CD14-positive monocyte (primary cell): ENCODE measurements around the gene NTNG1. TPM values are rescaled to one million over a fixed set of nuclear protein-coding genes. Genes with fewer than 3 reads are reported as not detected.

ENCODE experiments used
- DNase-seq, 3 donors: peaks; one replicate each; pipeline ENCODE4 v3.0.0-alpha.2; 2011 to 2022
- H2AFZ ChIP-seq: 2 replicates; pipeline ENCODE4 v1.6.0; 2012; ENCODE audit warnings: mild to moderate bottlenecking, low read depth, low read length, inconsistent platforms; ENCODE audit not compliant: insufficient read depth, poor library complexity, severe bottlenecking
- H3K27ac ChIP-seq, 2 donors: 1 replicate in 1 of 2; 2 replicates in 1 of 2; pipeline ENCODE4 v1.5.1; 2012 to 2013; ENCODE audit warnings: low read length in 2 of 2, control low read depth in 1 of 2, inconsistent platforms in 1 of 2, low read depth in 1 of 2, mild to moderate bottlenecking in 1 of 2
- H3K27me3 ChIP-seq, 2 donors: one replicate each; pipeline versions ENCODE4 v1.6.0 to v1.6.1; 2011 to 2013; ENCODE audit warnings: low read length in 2 of 2; ENCODE audit not compliant: control insufficient read depth in 2 of 2, insufficient read depth in 2 of 2
- H3K36me3 ChIP-seq, 2 donors: replicated peaks in 1 of 2; 1 replicate in 1 of 2; 2 replicates in 1 of 2; pipeline versions ENCODE4 v1.5.1 to v1.6.1; 2012 to 2013; ENCODE audit warnings: low read length in 2 of 2, control low read depth in 1 of 2, inconsistent platforms in 1 of 2, mild to moderate bottlenecking in 1 of 2; ENCODE audit not compliant: insufficient read depth in 2 of 2, control insufficient read depth in 1 of 2
- H3K4me1 ChIP-seq, 2 donors: 1 replicate in 1 of 2; 2 replicates in 1 of 2; pipeline versions ENCODE4 v1.5.1 to v1.6.1; 2012 to 2013; ENCODE audit warnings: low read length in 2 of 2, control low read depth in 1 of 2, inconsistent platforms in 1 of 2, mild to moderate bottlenecking in 1 of 2, moderate library complexity in 1 of 2; ENCODE audit not compliant: insufficient read depth in 2 of 2, control insufficient read depth in 1 of 2
- H3K4me2 ChIP-seq: replicated peaks from 2 replicates; pipeline ENCODE3; 2012; ENCODE audit warnings: low read length, moderate library complexity, mild to moderate bottlenecking; ENCODE audit not compliant: poor library complexity, severe bottlenecking; ENCODE audit errors: extremely low read depth
- H3K4me3 ChIP-seq, 3 experiments: fragments of 200-600 bp in 1 of 3; sonication (generic) in 1 of 3; replicated peaks in 1 of 3; 1 replicate in 2 of 3; 2 replicates in 1 of 3; pipeline ENCODE4 v1.5.1; 2011 to 2013; ENCODE audit warnings: low read length in 3 of 3, mild to moderate bottlenecking in 3 of 3, control low read depth in 2 of 3, low read depth in 2 of 3, inconsistent platforms in 1 of 3, moderate library complexity in 1 of 3
- H3K79me2 ChIP-seq: 2 replicates; pipeline ENCODE4 v1.6.0; 2012; ENCODE audit warnings: mild to moderate bottlenecking, control low read depth, inconsistent platforms, low read length, moderate library complexity; ENCODE audit not compliant: insufficient read depth
- H3K9ac ChIP-seq: 2 replicates; pipeline ENCODE4 v1.6.0; 2017; ENCODE audit warnings: low read length, mild to moderate bottlenecking; ENCODE audit not compliant: insufficient read depth, poor library complexity, severe bottlenecking
- H3K9me3 ChIP-seq, 2 donors: replicated peaks in 1 of 2; 1 replicate in 1 of 2; 2 replicates in 1 of 2; pipeline versions ENCODE4 v1.5.1 to v1.6.1; 2012 to 2013; ENCODE audit warnings: low read length in 2 of 2, control low read depth in 1 of 2; ENCODE audit not compliant: control insufficient read depth in 1 of 2, insufficient read depth in 1 of 2
- H4K20me1 ChIP-seq: 2 replicates; pipeline ENCODE4 v1.6.0; 2012; ENCODE audit warnings: mild to moderate bottlenecking, low read length, control low read depth, moderate library complexity; ENCODE audit not compliant: insufficient read depth
- H3K27ac Mint-ChIP-seq, 7 donors: one replicate each; pipeline ENCODE4 v1.8.0; 2020; ENCODE audit warnings: mild to moderate bottlenecking in 7 of 7, mixed read lengths in 7 of 7, moderate library complexity in 6 of 7, inconsistent platforms in 2 of 7
- H3K27me3 Mint-ChIP-seq, 3 donors: one replicate each; pipeline ENCODE4 v1.8.0; 2021 to 2022; ENCODE audit warnings: low read depth in 3 of 3, mild to moderate bottlenecking in 3 of 3, mixed read lengths in 3 of 3, moderate library complexity in 3 of 3, inconsistent platforms in 1 of 3
- H3K36me3 Mint-ChIP-seq, 2 donors: one replicate each; pipeline ENCODE4 v1.8.0; 2020; ENCODE audit warnings: mixed read lengths in 2 of 2, inconsistent platforms in 1 of 2, mild to moderate bottlenecking in 1 of 2
- H3K4me1 Mint-ChIP-seq: one replicate; pipeline ENCODE4 v1.8.0; 2020; ENCODE audit warnings: mild to moderate bottlenecking, mixed read lengths
- H3K4me3 Mint-ChIP-seq, 2 donors: one replicate each; pipeline ENCODE4 v1.8.0; 2020; ENCODE audit warnings: mild to moderate bottlenecking in 2 of 2, mixed read lengths in 2 of 2, moderate library complexity in 1 of 2
- H3K9me3 Mint-ChIP-seq, 7 donors: one replicate each; pipeline ENCODE4 v1.8.0; 2020 to 2022; ENCODE audit warnings: mixed read lengths in 7 of 7, mild to moderate bottlenecking in 6 of 7, moderate library complexity in 6 of 7, inconsistent platforms in 2 of 7
- WGBS: methylation state at CpG from one replicate; pipeline ENCODE4 v1.1.5; 2013; ENCODE audit warnings: missing lambda C conversion rate; ENCODE audit not compliant: insufficient coverage; 5-methylcytosine and 5-hydroxymethylcytosine counted together
- intact Hi-C, 2 donors: fragments of 100-400 bp; cut with micrococcal nuclease; formaldehyde crosslinking; loops; one replicate each; pipeline versions ENCODE4 v1.15.0 to v1.15.1; 2023
- polyA plus RNA-seq, 3 donors: library from polyadenylated mRNA; depleted of rRNA in 1 of 3; unstranded in 2 of 3; stranded (reverse) in 1 of 3; fragments of 300-500 nt in 2 of 3; fragments of >200 nt in 1 of 3; fragmentation: Illumina TruSeq in 2 of 3; gene quantifications; 1 replicate in 2 of 3; 2 replicates in 1 of 3; pipeline ENCODE4 v1.2.3, GENCODE V29; 2012 to 2021
- TF ChIP-seq, protein P1 (sequence below): fragments of 200-600 bp; IDR thresholded peaks from one replicate; pipeline ENCODE4 v1.8.0; 2022; ENCODE audit warnings: antibody characterized with exemption, mild to moderate bottlenecking

The NTNG1 gene
- polyA plus RNA-seq, 3 donors: not detected

DNA sequence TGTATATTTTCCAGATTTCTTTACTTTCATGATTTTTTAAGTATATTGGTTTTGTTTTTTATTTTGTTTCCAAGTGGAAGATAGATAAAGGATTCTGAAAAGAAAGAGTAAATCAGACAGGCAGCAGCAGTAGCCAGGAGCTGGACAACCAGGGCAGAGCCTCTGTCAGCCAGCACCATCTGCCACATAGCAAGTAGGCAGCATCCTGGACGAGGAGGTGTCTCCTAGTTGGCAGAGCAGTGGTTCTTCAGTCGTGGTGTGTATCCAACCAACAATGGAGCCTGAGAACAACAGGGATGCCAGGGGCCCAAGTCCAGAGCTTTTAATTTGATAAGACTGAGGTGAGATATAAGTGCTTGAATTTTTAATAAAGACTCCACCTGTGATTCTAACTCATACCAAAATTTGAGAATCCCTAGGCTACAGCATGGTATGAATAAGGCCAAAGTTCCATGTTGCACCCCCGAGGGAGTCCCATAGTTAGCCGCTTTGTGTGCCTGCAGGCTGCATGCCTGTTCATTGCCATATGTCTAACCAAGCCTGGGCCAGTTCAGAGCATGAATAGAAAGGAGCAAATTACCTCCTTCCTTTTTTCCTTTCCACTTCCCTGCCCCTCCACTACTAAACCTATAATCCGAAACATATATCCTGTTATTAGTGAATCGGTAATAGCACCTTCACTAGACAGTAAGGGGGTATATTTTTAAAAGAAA lies 153.2 kb downstream of the NTNG1 start:
- H3K9me3 ChIP-seq: no peaks in the 10 kb centered on the region
- no peaks in the 10 kb centered on the region for H3K36me3 Mint-ChIP-seq
- no peak overlapping the region for H3K4me3 Mint-ChIP-seq
- H3K4me2 ChIP-seq: no peak overlapping the region
- no peaks in the 10 kb centered on the region for H3K79me2 ChIP-seq
- H3K27ac ChIP-seq: no peak overlapping the region
- H3K4me1 ChIP-seq: no peaks in the 10 kb centered on the region
- WGBS: 92% methylated on average over 2 of the region's 6 CpGs
- peaks cover 0 to 1% (median 0%) of the 10 kb centered on the region in 3 donors for H3K27me3 Mint-ChIP-seq
- no peaks in the 10 kb centered on the region for H3K4me1 Mint-ChIP-seq
- H3K9ac ChIP-seq: no peak overlapping the region
- H3K36me3 ChIP-seq: no peaks in the 10 kb centered on the region
- H3K27me3 ChIP-seq: no peaks in the 10 kb centered on the region
- no peaks in the 10 kb centered on the region for H4K20me1 ChIP-seq
- H3K4me3 ChIP-seq: no peak overlapping the region
- intact Hi-C loops: no loop called here
- no peak overlapping the region for H3K27ac Mint-ChIP-seq
- no peak overlapping the region for H2AFZ ChIP-seq
- H3K9me3 Mint-ChIP-seq: peaks cover 0 to 6% (median 0%) of the 10 kb centered on the region in 7 donors
- TF ChIP-seq, protein P1, sequence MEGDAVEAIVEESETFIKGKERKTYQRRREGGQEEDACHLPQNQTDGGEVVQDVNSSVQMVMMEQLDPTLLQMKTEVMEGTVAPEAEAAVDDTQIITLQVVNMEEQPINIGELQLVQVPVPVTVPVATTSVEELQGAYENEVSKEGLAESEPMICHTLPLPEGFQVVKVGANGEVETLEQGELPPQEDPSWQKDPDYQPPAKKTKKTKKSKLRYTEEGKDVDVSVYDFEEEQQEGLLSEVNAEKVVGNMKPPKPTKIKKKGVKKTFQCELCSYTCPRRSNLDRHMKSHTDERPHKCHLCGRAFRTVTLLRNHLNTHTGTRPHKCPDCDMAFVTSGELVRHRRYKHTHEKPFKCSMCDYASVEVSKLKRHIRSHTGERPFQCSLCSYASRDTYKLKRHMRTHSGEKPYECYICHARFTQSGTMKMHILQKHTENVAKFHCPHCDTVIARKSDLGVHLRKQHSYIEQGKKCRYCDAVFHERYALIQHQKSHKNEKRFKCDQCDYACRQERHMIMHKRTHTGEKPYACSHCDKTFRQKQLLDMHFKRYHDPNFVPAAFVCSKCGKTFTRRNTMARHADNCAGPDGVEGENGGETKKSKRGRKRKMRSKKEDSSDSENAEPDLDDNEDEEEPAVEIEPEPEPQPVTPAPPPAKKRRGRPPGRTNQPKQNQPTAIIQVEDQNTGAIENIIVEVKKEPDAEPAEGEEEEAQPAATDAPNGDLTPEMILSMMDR: no peak
- DNase-seq: no peak

DNA sequence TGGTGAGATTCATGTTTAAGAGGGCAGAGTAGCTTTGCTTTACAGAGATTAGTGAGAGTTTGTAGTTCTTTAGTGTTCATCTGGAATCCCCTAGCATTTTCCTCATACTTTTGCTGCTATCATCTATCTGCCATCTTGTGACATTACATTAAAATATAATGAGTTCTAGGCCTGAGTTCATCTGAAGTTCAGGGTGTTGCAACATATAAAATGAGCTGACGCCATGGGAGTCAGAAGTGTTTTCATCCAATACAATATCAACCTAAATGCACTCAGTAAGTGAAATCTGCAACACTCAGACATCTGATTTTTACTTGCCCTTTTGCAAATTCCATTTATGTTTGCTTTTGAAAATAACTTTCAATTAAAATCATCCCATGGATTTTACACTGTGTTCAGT lies 153.8 kb downstream of the NTNG1 start:
- H3K36me3 Mint-ChIP-seq: no peaks in the 10 kb centered on the region
- no peak overlapping the region for H2AFZ ChIP-seq
- no peak overlapping the region for H3K4me3 ChIP-seq
- intact Hi-C loops: no loop called here
- DNase-seq: no peak
- no peaks in the 10 kb centered on the region for H4K20me1 ChIP-seq
- WGBS: 100% methylated on average over 1 of the region's 1 CpG
- H3K36me3 ChIP-seq: no peaks in the 10 kb centered on the region
- no peak overlapping the region for H3K9ac ChIP-seq
- no peaks in the 10 kb centered on the region for H3K9me3 ChIP-seq
- H3K27ac Mint-ChIP-seq: no peak overlapping the region
- H3K79me2 ChIP-seq: no peaks in the 10 kb centered on the region
- H3K4me2 ChIP-seq: no peak overlapping the region
- no peaks in the 10 kb centered on the region for H3K4me1 Mint-ChIP-seq
- H3K27me3 ChIP-seq: no peaks in the 10 kb centered on the region
- TF ChIP-seq, protein P1: no peak
- peaks cover 0 to 6% (median 0%) of the 10 kb centered on the region in 7 donors for H3K9me3 Mint-ChIP-seq
- no peaks in the 10 kb centered on the region for H3K4me1 ChIP-seq
- no peak overlapping the region for H3K27ac ChIP-seq
- H3K4me3 Mint-ChIP-seq: no peak overlapping the region
- H3K27me3 Mint-ChIP-seq: peaks cover 0 to 1% (median 0%) of the 10 kb centered on the region in 3 donors
